Measurements from ENCODE around the gene CSHL1.
"Not testable (repeated sequence)": the region's sequence is repeated elsewhere in the genome, so short reads cannot be mapped to it uniquely, and the experiment has no call there.

CSHL1 gene

GRCh38 chr17:63920050-63920449 is 9.0 kb upstream of the CSHL1 start:
- not testable (repeated sequence) for DNase-seq (ENCODE audit: low read depth, low spot score); H3K27ac ChIP-seq

- DNase-seq (ENCODE audit: low read depth, low spot score) = no peak
- no peak overlapping the region for H3K27ac ChIP-seq
Measured at GRCh38 chr17:63919311-63919723, 8.3 kb upstream of the CSHL1 start.

DNA sequence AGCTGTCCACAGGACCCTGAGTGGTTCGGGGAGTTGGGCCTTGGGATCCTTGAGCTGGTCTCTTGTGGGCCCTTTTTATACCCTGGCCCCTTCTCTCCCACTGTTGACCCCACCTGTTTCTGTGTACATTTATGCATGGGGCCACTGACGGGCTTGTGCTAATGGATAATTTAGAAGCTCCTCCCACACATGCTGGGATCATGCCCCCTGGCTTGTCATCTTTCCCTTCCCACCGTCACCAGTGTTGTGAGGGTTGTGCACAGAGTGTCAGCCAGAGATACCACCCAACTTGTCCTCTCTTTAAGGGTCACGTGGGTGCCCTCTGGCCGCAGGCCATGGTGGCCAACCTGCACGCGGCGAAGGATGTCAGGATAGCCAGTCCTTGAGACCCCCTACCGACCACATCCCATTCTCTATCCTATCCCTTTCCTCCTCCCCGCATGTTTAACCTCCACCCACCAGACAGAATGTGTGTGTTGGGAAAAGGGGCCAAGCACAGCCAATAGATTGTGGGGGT is 7.8 kb upstream of the CSHL1 start, which contains the start of gene GH1:
TSS of gene GH1 (minus strand) at position 51 of the 517 bp plus-strand sequence. CDS start 63 bp downstream, outside the sequence.
- not testable (repeated sequence) for DNase-seq (ENCODE audit: low read depth, low spot score); H3K27ac ChIP-seq

DNA sequence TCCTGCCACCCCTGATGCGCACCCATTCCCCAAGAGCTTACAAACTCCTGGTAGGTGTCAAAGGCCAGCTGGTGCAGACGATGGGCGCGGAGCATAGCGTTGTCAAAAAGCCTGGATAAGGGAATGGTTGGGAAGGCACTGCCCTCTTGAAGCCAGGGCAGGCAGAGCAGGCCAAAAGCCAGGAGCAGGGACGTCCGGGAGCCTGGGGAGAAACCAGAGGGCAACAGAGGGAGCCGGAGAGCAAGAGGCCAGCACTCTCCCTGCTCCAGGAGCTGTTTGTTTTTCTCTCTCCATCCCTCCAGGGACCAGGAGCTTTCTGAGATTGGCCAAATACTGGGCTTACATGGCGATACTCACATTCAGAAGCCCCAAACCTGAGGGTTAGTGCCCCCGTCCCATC is 7.2 kb upstream of the CSHL1 start:
- DNase-seq (ENCODE audit: low read depth, low spot score) = no peak
- H3K27ac ChIP-seq = no peak overlapping the region

GRCh38 chr17:63917646-63918045 is 6.6 kb upstream of the CSHL1 start:
- no peak for DNase-seq (ENCODE audit: low read depth, low spot score)
- H3K27ac ChIP-seq = no peak overlapping the region

- H3K27ac ChIP-seq; DNase-seq (ENCODE audit: low read depth, low spot score): not testable (repeated sequence)
Measured at GRCh38 chr17:63917206-63917605, 6.1 kb upstream of the CSHL1 start.

- no peak for DNase-seq (ENCODE audit: low read depth, low spot score)
- H3K27ac ChIP-seq = no peak overlapping the region
Measured at GRCh38 chr17:63916566-63917185, 5.6 kb upstream of the CSHL1 start.

GRCh38 chr17:63915753-63916152 is 4.7 kb upstream of the CSHL1 start:
- H3K27ac ChIP-seq; DNase-seq (ENCODE audit: low read depth, low spot score): not testable (repeated sequence)

DNA sequence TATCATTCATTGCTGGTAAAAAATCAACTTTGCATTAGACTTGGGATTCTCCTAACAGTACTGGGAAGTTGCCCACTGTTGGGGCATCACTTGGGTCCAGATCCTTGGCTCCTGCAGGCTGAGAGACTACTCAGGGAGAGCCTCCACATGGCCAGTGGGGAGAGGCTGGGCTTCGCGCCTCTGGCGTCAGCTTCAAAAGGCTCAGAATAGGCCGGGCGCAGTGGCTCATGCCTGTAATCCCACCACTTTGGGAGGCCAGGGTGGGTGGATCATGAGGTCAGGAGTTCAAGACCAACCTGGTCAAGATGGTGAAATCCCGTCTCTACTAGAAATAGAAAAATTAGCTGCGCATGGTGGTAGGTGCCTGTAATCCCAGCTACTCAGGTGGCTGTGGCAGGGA is 3.4 kb upstream of the CSHL1 start:
- DNase-seq (ENCODE audit: low read depth, low spot score) = no peak
- no peak overlapping the region for H3K27ac ChIP-seq

- H3K27ac ChIP-seq = no peak overlapping the region
- no peak for DNase-seq (ENCODE audit: low read depth, low spot score)
Measured at GRCh38 chr17:63911657-63912100, 621 bp upstream of the CSHL1 start.

DNA sequence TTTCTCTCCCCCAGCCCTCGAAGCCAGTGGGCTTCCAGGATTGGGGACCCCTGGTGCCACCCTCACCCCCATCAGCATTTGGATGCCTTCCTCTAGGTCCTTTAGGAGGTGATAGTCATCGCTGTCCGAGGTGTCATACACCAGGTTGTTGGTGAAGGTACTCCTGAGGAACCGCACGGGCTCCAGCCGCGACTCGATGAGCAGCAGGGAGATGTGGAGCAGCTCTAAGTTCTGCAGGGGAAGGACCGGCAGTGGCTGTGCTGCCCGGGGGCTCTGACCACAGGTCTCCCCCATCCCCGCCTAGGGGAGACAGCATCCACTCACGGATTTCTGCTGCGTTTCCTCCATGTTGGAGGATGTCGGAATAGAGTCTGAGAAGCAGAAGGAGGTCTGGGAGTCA is 962 bp downstream of the CSHL1 start:
- no peak overlapping the region for H3K27ac ChIP-seq
- no peak for DNase-seq (ENCODE audit: low read depth, low spot score)

GRCh38 chr17:63909586-63909985 is 1.5 kb downstream of the CSHL1 start:
- not testable (repeated sequence) for H3K27ac ChIP-seq; DNase-seq (ENCODE audit: low read depth, low spot score)

GRCh38 chr17:63907161-63907778 is 3.8 kb downstream of the CSHL1 start:
- H3K27ac ChIP-seq; DNase-seq (ENCODE audit: low read depth, low spot score): not testable (repeated sequence)

- H3K27ac ChIP-seq; DNase-seq (ENCODE audit: low read depth, low spot score): not testable (repeated sequence)
Measured at GRCh38 chr17:63904796-63905195, 6.3 kb downstream of the CSHL1 start.

GRCh38 chr17:63903787-63904201 is 7.3 kb downstream of the CSHL1 start:
- DNase-seq (ENCODE audit: low read depth, low spot score) = not testable (repeated sequence)

DNA sequence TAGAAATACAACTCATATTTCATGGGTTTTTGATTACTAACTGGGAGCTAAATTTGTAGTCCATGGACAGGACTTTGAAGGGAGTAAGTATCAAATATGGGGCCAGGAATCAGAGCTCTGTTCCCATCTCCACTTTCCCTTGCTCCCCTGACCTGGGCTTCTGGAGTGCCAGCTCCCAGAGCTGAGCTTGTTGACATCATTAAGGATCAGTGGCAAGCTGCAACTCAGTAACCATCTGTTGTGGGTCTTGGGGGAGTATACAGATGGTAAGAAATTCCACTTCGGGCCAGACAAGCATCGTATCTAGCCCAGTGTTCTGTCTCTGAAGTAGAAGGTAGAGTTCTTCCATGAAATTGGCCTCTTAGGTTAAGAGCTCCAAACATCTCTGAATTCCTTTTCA is 9.1 kb downstream of the CSHL1 start:
- not testable (repeated sequence) for H3K27ac ChIP-seq; DNase-seq (ENCODE audit: low read depth, low spot score)

More at GRCh38 chr17:63903787-63904201, 7.3 kb downstream of the CSHL1 start:
- not testable (repeated sequence) for H3K27ac ChIP-seq

- not testable (repeated sequence) for H3K27ac ChIP-seq; DNase-seq (ENCODE audit: low read depth, low spot score)
Measured at GRCh38 chr17:63898899-63899798, 11.9 kb downstream of the CSHL1 start.

DNA sequence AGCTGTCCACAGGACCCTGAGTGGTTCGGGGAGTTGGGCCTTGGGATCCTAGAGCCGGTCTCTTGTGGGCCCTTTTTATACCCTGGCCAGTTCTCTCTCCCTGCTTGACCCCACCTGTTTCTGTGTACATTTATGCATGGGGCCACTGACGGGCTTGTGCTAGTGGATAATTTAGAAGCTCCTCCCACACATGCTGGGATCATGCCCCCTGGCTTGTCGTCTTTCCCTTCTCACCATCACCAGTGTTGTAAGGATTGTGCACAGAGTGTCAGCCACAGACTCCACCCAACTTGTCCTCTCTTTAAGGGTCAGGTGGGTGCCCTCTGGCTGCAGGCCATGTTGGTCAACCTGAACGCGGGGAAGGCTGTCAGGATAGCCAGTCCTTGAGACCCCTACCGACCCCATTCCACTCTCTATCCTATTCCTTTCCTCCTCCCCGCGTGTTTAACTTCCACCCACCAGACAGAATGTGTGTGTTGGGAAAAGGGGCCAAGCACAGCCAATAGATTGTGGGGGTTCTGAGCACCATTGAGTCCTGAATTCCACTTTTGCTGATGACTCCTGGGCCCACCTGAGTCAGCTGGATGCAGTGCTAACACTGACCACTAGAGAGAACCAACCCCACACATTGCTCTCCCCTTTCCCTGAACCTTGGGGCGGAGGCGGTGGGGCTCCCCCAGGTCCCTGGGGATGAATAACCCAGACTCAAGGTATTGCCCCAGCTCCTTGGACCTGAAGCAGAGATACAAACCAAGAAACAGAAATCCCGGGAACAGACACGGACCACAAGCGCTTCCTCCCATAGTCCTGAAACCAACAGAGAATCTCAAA is 14.3 kb downstream of the CSHL1 start, which contains the start of gene CSH1:
TSS of gene CSH1 (minus strand) at position 51 of the 831 bp plus-strand sequence. CDS start 63 bp downstream, outside the sequence.
- not testable (repeated sequence) for H3K27ac ChIP-seq; DNase-seq (ENCODE audit: low read depth, low spot score)

DNA sequence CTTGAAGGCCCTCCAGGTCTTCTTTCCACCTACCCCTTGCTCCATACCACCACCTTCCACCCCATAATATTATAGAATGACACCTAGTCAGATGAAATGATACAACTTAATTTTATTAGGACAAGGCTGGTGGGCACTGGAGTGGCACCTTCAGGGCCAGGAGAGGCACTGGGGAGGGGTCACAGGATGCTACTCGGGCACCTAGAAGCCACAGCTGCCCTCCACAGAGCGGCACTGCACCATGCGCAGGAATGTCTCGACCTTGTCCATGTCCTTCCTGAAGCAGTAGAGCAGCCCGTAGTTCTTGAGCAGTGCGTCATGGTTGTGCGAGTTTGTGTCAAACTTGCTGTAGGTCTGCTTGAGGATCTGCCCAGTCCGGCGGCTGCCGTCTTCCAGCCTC is 16.2 kb downstream of the CSHL1 start:
- not testable (repeated sequence) for H3K27ac ChIP-seq; DNase-seq (ENCODE audit: low read depth, low spot score)

Measured in epithelial cell of prostate (primary cell).